Measurements from ENCODE around the gene KCNS1. TPM values are rescaled to one million over a fixed set of nuclear protein-coding genes. Genes with fewer than 3 reads are reported as not detected.

The KCNS1 gene
- total and polyA plus RNA-seq, 8 donors = 0.05 to 0.99 (median 0.08) TPM; not detected in 1

- Histone ChIP-seq H3K4me3 (no peak overlapping the region), H3K9me3 (no peaks in the 10 kb centered on the region), H3K36me3 (peaks cover 0 to 25% of the 10 kb centered on the region in 2 donors), H3K27ac (no peak overlapping the region), H3K4me1 (no peaks in the 10 kb centered on the region), H3K27me3 (no peaks in the 10 kb centered on the region)
- ATAC-seq (no peak), DNase-seq (peak in 1 of 4 donors; percentile 32)
- no peak for TF ChIP-seq CTCF (IDR thresholded peaks at IDR 0.05)
- intact Hi-C loops (cut with DNase I) = no loop called here
Measured at GRCh38 chr20:45088247-45088646, 12.7 kb downstream of the KCNS1 start.

GRCh38 chr20:45087814-45088213 lies 13.1 kb downstream of the KCNS1 start:
- Histone ChIP-seq H3K27ac (no peak overlapping the region), H3K4me3 (no peak overlapping the region), H3K36me3 (peaks cover 0 to 28% of the 10 kb centered on the region in 2 donors), H3K9me3 (no peaks in the 10 kb centered on the region), H3K27me3 (no peaks in the 10 kb centered on the region), H3K4me1 (no peaks in the 10 kb centered on the region)
- no peak for TF ChIP-seq CTCF (IDR thresholded peaks at IDR 0.05)
- intact Hi-C loops (cut with DNase I) = no loop called here
- DNase-seq (no peak), ATAC-seq (no peak)

- H3K27ac ChIP-seq = no peak overlapping the region
- no peak for DNase-seq
- intact Hi-C loops (cut with DNase I) = no loop called here
- H3K4me3 ChIP-seq = no peak overlapping the region
- no peak for TF ChIP-seq CTCF (IDR thresholded peaks at IDR 0.05)
- peaks cover 0 to 4% of the 10 kb centered on the region in 2 donors for H3K9me3 ChIP-seq
- peaks cover 0 to 33% of the 10 kb centered on the region in 2 donors for H3K36me3 ChIP-seq
- no peaks in the 10 kb centered on the region for H3K27me3 ChIP-seq
- ATAC-seq = peak; percentile 56
- H3K4me1 ChIP-seq = no peaks in the 10 kb centered on the region
Measured at GRCh38 chr20:45087097-45087790, 13.7 kb downstream of the KCNS1 start.

GRCh38 chr20:45085867-45086266 lies 15.1 kb downstream of the KCNS1 start:
- DNase-seq (no peak), ATAC-seq (no peak)
- Histone ChIP-seq H3K27ac (no peak overlapping the region), H3K4me1 (no peaks in the 10 kb centered on the region), H3K27me3 (no peaks in the 10 kb centered on the region), H3K36me3 (peaks cover 0 to 41% of the 10 kb centered on the region in 2 donors), H3K4me3 (no peak overlapping the region), H3K9me3 (peaks cover 0 to 11% of the 10 kb centered on the region in 2 donors)
- intact Hi-C loops (cut with DNase I) = no loop called here
- TF ChIP-seq CTCF (IDR thresholded peaks at IDR 0.05) = no peak

GRCh38 chr20:45085289-45085688 lies 15.6 kb downstream of the KCNS1 start:
- Histone ChIP-seq H3K4me1 (no peaks in the 10 kb centered on the region), H3K27me3 (no peaks in the 10 kb centered on the region), H3K4me3 (no peak overlapping the region), H3K36me3 (peaks cover 0 to 41% of the 10 kb centered on the region in 2 donors), H3K9me3 (peaks cover 0 to 11% of the 10 kb centered on the region in 2 donors), H3K27ac (no peak overlapping the region)
- no peak for ATAC-seq
- intact Hi-C loops (cut with DNase I) = no loop called here
- DNase-seq = no peak
- TF ChIP-seq CTCF (IDR thresholded peaks at IDR 0.05) = no peak

All from left lung (tissue), 10 donors.